ENCODE measurements around the gene TRIM14.

Gene TRIM14

GRCh38 chr9:98083566-98084183, 35.3 kb downstream of the TRIM14 start:
- peaks cover 0 to 10% (median 9%) of the 10 kb centered on the region in 4 donors for H3K4me1 ChIP-seq
- intact Hi-C loops (cut with DNase I; ENCODE audit: low total_unique reads): no loop called here
- no peaks in the 10 kb centered on the region for H3K9me3 ChIP-seq
- no peak overlapping the region for H3K4me3 ChIP-seq
- H3K27me3 ChIP-seq: no peaks in the 10 kb centered on the region
- peak in 1 of 2 donors; percentile 24 for DNase-seq
- H3K27ac ChIP-seq: no peak overlapping the region
- H3K36me3 ChIP-seq: peaks cover 27 to 60% (median 40%) of the 10 kb centered on the region in 3 donors
- no peak for TF ChIP-seq CTCF (IDR thresholded peaks at IDR 0.05)

- intact Hi-C loops (cut with DNase I; ENCODE audit: low total_unique reads): no loop called here
- Histone ChIP-seq H3K27ac (no peak overlapping the region), H3K9me3 (no peaks in the 10 kb centered on the region), H3K4me1 (peaks cover 0 to 10% (median 9%) of the 10 kb centered on the region in 4 donors), H3K36me3 (peaks cover 30 to 66% (median 45%) of the 10 kb centered on the region in 3 donors), H3K4me3 (no peak overlapping the region), H3K27me3 (no peaks in the 10 kb centered on the region)
- TF ChIP-seq CTCF (IDR thresholded peaks at IDR 0.05): no peak
- peak; percentile 29 to 43 for DNase-seq
These were observed 35.9 kb downstream of the TRIM14 start for GRCh38 chr9:98083061-98083501.

- no peak for TF ChIP-seq CTCF (IDR thresholded peaks at IDR 0.05)
- intact Hi-C loops (cut with DNase I; ENCODE audit: low total_unique reads): no loop called here
- peaks cover 36 to 72% (median 53%) of the 10 kb centered on the region in 3 donors for H3K36me3 ChIP-seq
- DNase-seq: peak in 1 of 2 donors; percentile 60
- H3K4me1 ChIP-seq: no peaks in the 10 kb centered on the region
- H3K27ac ChIP-seq: no peak overlapping the region
- no peak overlapping the region for H3K4me3 ChIP-seq
- H3K27me3 ChIP-seq: no peaks in the 10 kb centered on the region
- no peaks in the 10 kb centered on the region for H3K9me3 ChIP-seq
These were observed 37.4 kb downstream of the TRIM14 start for GRCh38 chr9:98081477-98082219.

- Histone ChIP-seq H3K4me1 (no peaks in the 10 kb centered on the region), H3K9me3 (no peaks in the 10 kb centered on the region), H3K27ac (no peak overlapping the region), H3K36me3 (peaks cover 36 to 72% (median 53%) of the 10 kb centered on the region in 3 donors), H3K27me3 (no peaks in the 10 kb centered on the region), H3K4me3 (no peak overlapping the region)
- no peak for TF ChIP-seq CTCF (IDR thresholded peaks at IDR 0.05)
- no peak for DNase-seq
- intact Hi-C loops (cut with DNase I; ENCODE audit: low total_unique reads): no loop called here
These were observed 38.2 kb downstream of the TRIM14 start for GRCh38 chr9:98080780-98081179.

GRCh38 chr9:98080326-98080725, 38.7 kb downstream of the TRIM14 start:
- no peak for TF ChIP-seq CTCF (IDR thresholded peaks at IDR 0.05)
- Histone ChIP-seq H3K4me3 (no peak overlapping the region), H3K9me3 (no peaks in the 10 kb centered on the region), H3K4me1 (no peaks in the 10 kb centered on the region), H3K27ac (no peak overlapping the region), H3K27me3 (no peaks in the 10 kb centered on the region), H3K36me3 (peaks cover 36 to 72% (median 53%) of the 10 kb centered on the region in 3 donors)
- intact Hi-C loops (cut with DNase I; ENCODE audit: low total_unique reads): no loop called here
- DNase-seq: no peak

Measured in tibial artery (tissue), 4 donors.